ENCODE measurements around the gene PPP1R26. TPM values are rescaled to one million over a fixed set of nuclear protein-coding genes. Genes with fewer than 3 reads are reported as not detected.

PPP1R26 gene
- polyA plus RNA-seq, 3 donors: 0.56 to 4.7 (median 0.60) TPM

DNA sequence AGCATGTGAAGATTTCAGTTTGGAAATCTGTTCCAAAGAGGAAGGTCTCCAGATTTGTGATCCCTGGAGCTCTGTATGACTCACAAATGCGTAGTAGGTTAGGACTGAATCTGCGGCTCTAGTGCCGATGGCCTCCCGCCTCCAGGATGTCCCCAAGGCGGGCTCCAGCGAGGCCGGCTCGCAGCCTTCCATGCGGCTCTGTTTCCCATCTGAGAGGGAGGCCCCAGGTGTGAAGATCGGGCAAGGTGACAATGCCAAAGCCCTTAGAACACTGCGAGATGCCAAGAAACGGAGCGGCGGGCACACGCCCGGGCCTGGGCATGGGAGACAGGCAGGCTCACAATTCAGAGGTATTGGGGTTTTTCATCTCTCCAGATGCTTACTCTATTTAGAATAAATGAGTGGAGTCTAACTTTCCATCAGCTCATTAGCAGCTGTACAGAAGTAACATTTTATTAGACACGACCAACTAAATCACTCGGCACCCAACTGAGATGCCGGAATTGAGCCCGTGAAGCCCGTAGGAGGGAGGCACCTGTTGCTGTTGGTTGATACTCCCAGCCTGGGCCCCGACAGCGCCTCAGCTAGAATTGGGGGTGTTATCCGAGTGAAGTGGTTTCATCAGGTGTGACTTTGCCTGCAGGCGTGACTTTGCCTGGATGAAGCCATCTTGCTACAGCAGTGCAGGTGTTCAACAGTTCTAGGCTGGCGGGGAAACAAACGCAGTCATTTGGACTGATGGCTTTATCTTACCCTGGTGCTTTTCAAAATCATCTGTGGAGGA, 13.5 kb downstream of the PPP1R26 start:
- no peak for DNase-seq
- H3K36me3 ChIP-seq (replicated peaks in 1 of 2; ENCODE audit: control insufficient read depth in 1 of 2, insufficient read depth in 2 of 2, low read length in 2 of 2): peaks cover 4 to 6% of the 10 kb centered on the region in 2 donors
- H3K9me3 ChIP-seq (replicated peaks in 1 of 2; ENCODE audit: control insufficient read depth in 1 of 2, insufficient read depth in 1 of 2, low read length in 2 of 2): no peaks in the 10 kb centered on the region
- H3K27me3 ChIP-seq (ENCODE audit: control insufficient read depth in 2 of 2, insufficient read depth in 2 of 2, low read length in 2 of 2): peaks cover 0 to 2% of the 10 kb centered on the region in 2 donors
- H3K4me2 ChIP-seq (replicated peaks; ENCODE audit: extremely low read depth, low read length, poor library complexity, severe bottlenecking): no peak overlapping the region
- H3K27me3 Mint-ChIP-seq (ENCODE audit: low read depth in 3 of 3): peaks cover 0 to 4% (median 0%) of the 10 kb centered on the region in 3 donors
- TF ChIP-seq, protein P1, sequence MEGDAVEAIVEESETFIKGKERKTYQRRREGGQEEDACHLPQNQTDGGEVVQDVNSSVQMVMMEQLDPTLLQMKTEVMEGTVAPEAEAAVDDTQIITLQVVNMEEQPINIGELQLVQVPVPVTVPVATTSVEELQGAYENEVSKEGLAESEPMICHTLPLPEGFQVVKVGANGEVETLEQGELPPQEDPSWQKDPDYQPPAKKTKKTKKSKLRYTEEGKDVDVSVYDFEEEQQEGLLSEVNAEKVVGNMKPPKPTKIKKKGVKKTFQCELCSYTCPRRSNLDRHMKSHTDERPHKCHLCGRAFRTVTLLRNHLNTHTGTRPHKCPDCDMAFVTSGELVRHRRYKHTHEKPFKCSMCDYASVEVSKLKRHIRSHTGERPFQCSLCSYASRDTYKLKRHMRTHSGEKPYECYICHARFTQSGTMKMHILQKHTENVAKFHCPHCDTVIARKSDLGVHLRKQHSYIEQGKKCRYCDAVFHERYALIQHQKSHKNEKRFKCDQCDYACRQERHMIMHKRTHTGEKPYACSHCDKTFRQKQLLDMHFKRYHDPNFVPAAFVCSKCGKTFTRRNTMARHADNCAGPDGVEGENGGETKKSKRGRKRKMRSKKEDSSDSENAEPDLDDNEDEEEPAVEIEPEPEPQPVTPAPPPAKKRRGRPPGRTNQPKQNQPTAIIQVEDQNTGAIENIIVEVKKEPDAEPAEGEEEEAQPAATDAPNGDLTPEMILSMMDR (IDR thresholded peaks at IDR 0.05): no peak
- no peaks in the 10 kb centered on the region for H3K4me1 ChIP-seq (ENCODE audit: control insufficient read depth in 1 of 2, insufficient read depth in 2 of 2, low read length in 2 of 2)
- peak overlapping the region in 1 of 2 donors; percentile 1 for H3K4me3 Mint-ChIP-seq
- no peak overlapping the region for H2AFZ ChIP-seq (ENCODE audit: insufficient read depth, low read depth, low read length, poor library complexity, severe bottlenecking)
- intact Hi-C loops (cut with micrococcal nuclease): no loop called here
- H4K20me1 ChIP-seq (ENCODE audit: insufficient read depth, low read length): no peaks in the 10 kb centered on the region
- 94% methylated on average over 15 of the region's 27 CpGs for WGBS (ENCODE audit: insufficient coverage)
- H3K4me1 Mint-ChIP-seq: no peaks in the 10 kb centered on the region
- peaks cover 4 to 8% of the 10 kb centered on the region in 2 donors for H3K36me3 Mint-ChIP-seq
- no peak overlapping the region for H3K9ac ChIP-seq (ENCODE audit: insufficient read depth, low read length, poor library complexity, severe bottlenecking)
- no peak overlapping the region for H3K27ac ChIP-seq (ENCODE audit: low read depth in 1 of 2, low read length in 2 of 2)
- H3K9me3 Mint-ChIP-seq: peaks cover 0 to 2% (median 0%) of the 10 kb centered on the region in 7 donors
- no peak overlapping the region for H3K4me3 ChIP-seq (replicated peaks in 1 of 3; ENCODE audit: low read depth in 2 of 3, low read length in 3 of 3)
- H3K79me2 ChIP-seq (ENCODE audit: insufficient read depth, low read length): no peaks in the 10 kb centered on the region
- H3K27ac Mint-ChIP-seq: no peak overlapping the region

DNA sequence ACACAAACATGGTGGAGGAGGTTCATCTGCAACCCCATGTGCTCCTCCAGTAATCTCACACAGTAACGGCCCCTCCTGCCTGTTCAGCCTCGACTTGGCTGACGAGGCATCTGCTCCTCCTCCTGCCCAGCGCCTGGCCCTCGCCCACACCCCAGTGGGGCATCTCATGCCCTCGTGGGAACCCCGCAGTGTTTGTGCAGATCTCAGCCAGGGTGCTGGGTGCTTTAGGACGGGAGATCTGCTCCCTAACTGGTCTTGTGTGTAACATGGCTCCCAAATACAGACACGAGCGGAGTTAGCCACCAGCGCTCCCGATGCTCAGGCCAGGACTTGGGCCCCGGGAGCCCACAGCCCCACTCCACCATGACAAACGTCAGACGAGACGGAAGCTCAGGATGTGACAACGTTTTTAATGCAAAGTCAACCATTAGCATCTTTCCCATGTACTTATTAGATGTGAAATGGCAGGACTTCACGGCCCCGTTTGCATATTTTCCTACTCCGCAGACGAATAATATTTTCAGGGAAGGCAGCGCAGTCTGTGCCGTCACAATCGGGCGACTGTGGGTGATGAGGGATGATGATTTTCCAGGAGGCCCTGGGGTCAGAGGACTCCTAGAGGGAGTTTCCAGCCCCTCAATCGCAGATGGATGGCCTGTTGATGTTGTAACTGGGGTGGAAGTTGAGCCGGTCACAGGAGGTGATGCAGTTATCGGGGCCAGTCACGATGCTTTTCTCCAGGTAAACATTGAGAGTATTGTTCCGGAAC, 15.4 kb downstream of the PPP1R26 start:
- Histone ChIP-seq H3K4me2 (replicated peaks; ENCODE audit: extremely low read depth, low read length, poor library complexity, severe bottlenecking) (no peak overlapping the region), H3K27ac (ENCODE audit: low read depth in 1 of 2, low read length in 2 of 2) (no peak overlapping the region), H3K79me2 (ENCODE audit: insufficient read depth, low read length) (no peaks in the 10 kb centered on the region), H3K9me3 (replicated peaks in 1 of 2; ENCODE audit: control insufficient read depth in 1 of 2, insufficient read depth in 1 of 2, low read length in 2 of 2) (no peaks in the 10 kb centered on the region), H3K9ac (ENCODE audit: insufficient read depth, low read length, poor library complexity, severe bottlenecking) (no peak overlapping the region), H3K36me3 (replicated peaks in 1 of 2; ENCODE audit: control insufficient read depth in 1 of 2, insufficient read depth in 2 of 2, low read length in 2 of 2) (no peaks in the 10 kb centered on the region), H3K4me3 (replicated peaks in 1 of 3; ENCODE audit: low read depth in 2 of 3, low read length in 3 of 3) (no peak overlapping the region), H2AFZ (ENCODE audit: insufficient read depth, low read depth, low read length, poor library complexity, severe bottlenecking) (no peak overlapping the region), H3K27me3 (ENCODE audit: control insufficient read depth in 2 of 2, insufficient read depth in 2 of 2, low read length in 2 of 2) (peaks cover 0 to 5% of the 10 kb centered on the region in 2 donors), H4K20me1 (ENCODE audit: insufficient read depth, low read length) (no peaks in the 10 kb centered on the region), H3K4me1 (ENCODE audit: control insufficient read depth in 1 of 2, insufficient read depth in 2 of 2, low read length in 2 of 2) (peaks cover 9 to 10% of the 10 kb centered on the region in 2 donors)
- H3K9me3 Mint-ChIP-seq: peaks cover 0 to 2% (median 0%) of the 10 kb centered on the region in 7 donors
- TF ChIP-seq, protein P1 (IDR thresholded peaks at IDR 0.05): no peak
- no peaks in the 10 kb centered on the region for H3K36me3 Mint-ChIP-seq
- no peak overlapping the region for H3K27ac Mint-ChIP-seq
- DNase-seq: no peak
- intact Hi-C loops (cut with micrococcal nuclease): no loop called here
- H3K4me3 Mint-ChIP-seq: no peak overlapping the region
- peaks cover 5% of the 10 kb centered on the region for H3K4me1 Mint-ChIP-seq
- H3K27me3 Mint-ChIP-seq (ENCODE audit: low read depth in 3 of 3): peaks cover 3 to 16% (median 10%) of the 10 kb centered on the region in 3 donors
- 94% methylated on average over 23 of the region's 30 CpGs for WGBS (ENCODE audit: insufficient coverage)

Data from CD14-positive monocyte (primary cell).